ENCODE results near the gene CCDC27. TPM values are rescaled to one million over a fixed set of nuclear protein-coding genes. Genes with fewer than 3 reads are reported as not detected.

Gene CCDC27
- total and polyA plus RNA-seq, 3 experiments from 2014 or later, result not detected

DNA sequence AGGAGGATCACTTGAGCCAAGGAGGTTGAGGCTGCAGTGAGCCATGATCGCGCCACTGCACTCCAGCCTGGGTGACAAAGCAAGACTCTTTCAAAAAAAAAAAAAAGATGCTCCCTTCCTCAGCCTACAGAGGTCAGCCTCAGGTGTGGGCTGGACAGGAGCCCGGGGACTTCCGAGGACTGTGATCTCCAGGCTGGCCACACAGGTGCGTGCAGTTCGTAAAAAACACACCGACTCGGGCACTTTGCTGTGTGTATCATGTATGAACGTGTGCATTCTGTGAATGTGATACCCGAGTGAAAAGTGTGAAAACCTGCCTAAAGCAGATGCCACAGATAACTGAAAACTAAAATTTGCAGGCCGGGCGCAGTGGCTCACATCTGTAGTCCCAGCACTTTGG is 8.4 kb upstream of the CCDC27 start:
- peaks cover 0 to 24% (median 4%) of the 10 kb centered on the region in 3 donors for H3K36me3 Mint-ChIP-seq
- peak in 1 of 5 donors; percentile 26 for DNase-seq
- no peak overlapping the region for H3K27ac Mint-ChIP-seq
- Histone ChIP-seq H3K27me3 (ENCODE audit: insufficient read depth, low read length, poor library complexity, severe bottlenecking) (no peaks in the 10 kb centered on the region), H3K9me3 (ENCODE audit: low read length) (no peaks in the 10 kb centered on the region), H3K4me1 (ENCODE audit: insufficient read depth, low read length) (peaks cover 9% of the 10 kb centered on the region), H3K4me3 (ENCODE audit: low read length) (no peak overlapping the region), H3K27ac (ENCODE audit: low read depth, low read length) (no peak overlapping the region), H3K36me3 (ENCODE audit: insufficient read depth, low read length) (peaks cover 8% of the 10 kb centered on the region)
- no peaks in the 10 kb centered on the region for H3K9me3 Mint-ChIP-seq
- peaks cover 17 to 39% (median 32%) of the 10 kb centered on the region in 3 donors for H3K4me1 Mint-ChIP-seq
- POLR2A ChIA-PET, result no interaction called here
- H3K4me3 Mint-ChIP-seq, result no peak overlapping the region
- CTCF ChIA-PET, result no interaction called here
- peaks cover 0 to 1% of the 10 kb centered on the region in 2 donors for H3K27me3 Mint-ChIP-seq

DNA sequence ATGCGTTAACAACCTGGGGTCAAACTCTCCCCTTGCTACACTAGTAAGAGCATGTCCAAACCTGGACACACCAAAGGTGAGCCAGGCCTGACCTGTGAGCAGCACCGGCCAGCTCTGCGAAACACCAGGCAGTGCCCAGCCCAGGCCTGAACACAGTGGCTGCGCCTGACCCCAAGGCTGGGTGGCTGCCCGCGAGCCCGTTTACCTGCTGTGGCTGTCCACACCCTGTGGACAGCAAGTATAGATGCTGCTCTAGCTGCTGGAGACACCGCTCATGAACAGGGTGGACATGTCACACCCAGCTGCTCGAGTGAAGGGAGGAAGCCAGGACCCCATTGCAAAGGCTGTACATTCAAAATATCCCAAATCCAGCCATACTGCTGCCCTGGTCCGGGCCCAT is 7.6 kb upstream of the CCDC27 start:
- no peaks in the 10 kb centered on the region for H3K27me3 ChIP-seq (ENCODE audit: insufficient read depth, low read length, poor library complexity, severe bottlenecking)
- H3K9me3 Mint-ChIP-seq, result no peaks in the 10 kb centered on the region
- peaks cover 0 to 1% of the 10 kb centered on the region in 2 donors for H3K27me3 Mint-ChIP-seq
- H3K9me3 ChIP-seq (ENCODE audit: low read length), result no peaks in the 10 kb centered on the region
- H3K4me3 Mint-ChIP-seq, result peak overlapping the region in 1 of 7 donors; percentile 53
- POLR2A ChIA-PET, result no interaction called here
- H3K36me3 ChIP-seq (ENCODE audit: insufficient read depth, low read length), result peaks cover 4% of the 10 kb centered on the region
- H3K36me3 Mint-ChIP-seq, result peaks cover 0 to 24% (median 4%) of the 10 kb centered on the region in 3 donors
- H3K4me3 ChIP-seq (ENCODE audit: low read length), result no peak overlapping the region
- H3K4me1 ChIP-seq (ENCODE audit: insufficient read depth, low read length), result peaks cover 9% of the 10 kb centered on the region
- no peak overlapping the region for H3K27ac Mint-ChIP-seq
- CTCF ChIA-PET, result no interaction called here
- DNase-seq, result peak in 1 of 5 donors; percentile 33
- no peak overlapping the region for H3K27ac ChIP-seq (ENCODE audit: low read depth, low read length)
- peaks cover 19 to 39% (median 32%) of the 10 kb centered on the region in 3 donors for H3K4me1 Mint-ChIP-seq

DNA sequence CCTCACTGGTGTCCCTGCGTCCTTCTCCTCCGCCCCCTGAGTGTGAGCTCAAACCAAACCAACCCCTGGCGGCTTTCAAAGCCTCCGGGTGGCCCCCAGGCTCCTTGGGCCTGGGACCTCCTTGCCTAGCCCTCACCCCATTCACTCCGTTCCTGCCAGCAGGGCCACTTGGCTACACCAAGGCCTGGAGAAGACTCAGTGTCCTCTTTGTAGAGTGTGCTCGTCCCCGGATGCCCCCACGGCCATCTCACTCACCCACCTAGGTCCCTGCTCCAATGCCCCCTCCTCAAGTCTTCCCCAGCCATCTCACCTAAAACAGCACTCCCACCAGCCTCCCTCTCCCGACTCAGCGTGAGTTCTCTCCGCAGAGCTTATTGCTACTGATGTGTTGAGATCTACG is 7.2 kb upstream of the CCDC27 start:
- H3K4me3 ChIP-seq (ENCODE audit: low read length), result no peak overlapping the region
- no peaks in the 10 kb centered on the region for H3K9me3 ChIP-seq (ENCODE audit: low read length)
- peaks cover under 1% of the 10 kb centered on the region for H3K36me3 ChIP-seq (ENCODE audit: insufficient read depth, low read length)
- Mint-ChIP-seq H3K36me3 (peaks cover 0 to 24% (median 4%) of the 10 kb centered on the region in 3 donors), H3K27ac (peak overlapping the region in 3 of 8 donors; percentile 5 to 89 (median 15)), H3K27me3 (peaks cover 0 to 1% of the 10 kb centered on the region in 2 donors), H3K4me3 (peak overlapping the region in 4 of 7 donors; percentile 17 to 82 (median 67)), H3K4me1 (peaks cover 19 to 39% (median 32%) of the 10 kb centered on the region in 3 donors), H3K9me3 (no peaks in the 10 kb centered on the region)
- DNase-seq, result no peak
- no peak overlapping the region for H3K27ac ChIP-seq (ENCODE audit: low read depth, low read length)
- H3K4me1 ChIP-seq (ENCODE audit: insufficient read depth, low read length), result peaks cover 9% of the 10 kb centered on the region
- POLR2A ChIA-PET, result no interaction called here
- H3K27me3 ChIP-seq (ENCODE audit: insufficient read depth, low read length, poor library complexity, severe bottlenecking), result no peaks in the 10 kb centered on the region
- CTCF ChIA-PET, result no interaction called here

DNA sequence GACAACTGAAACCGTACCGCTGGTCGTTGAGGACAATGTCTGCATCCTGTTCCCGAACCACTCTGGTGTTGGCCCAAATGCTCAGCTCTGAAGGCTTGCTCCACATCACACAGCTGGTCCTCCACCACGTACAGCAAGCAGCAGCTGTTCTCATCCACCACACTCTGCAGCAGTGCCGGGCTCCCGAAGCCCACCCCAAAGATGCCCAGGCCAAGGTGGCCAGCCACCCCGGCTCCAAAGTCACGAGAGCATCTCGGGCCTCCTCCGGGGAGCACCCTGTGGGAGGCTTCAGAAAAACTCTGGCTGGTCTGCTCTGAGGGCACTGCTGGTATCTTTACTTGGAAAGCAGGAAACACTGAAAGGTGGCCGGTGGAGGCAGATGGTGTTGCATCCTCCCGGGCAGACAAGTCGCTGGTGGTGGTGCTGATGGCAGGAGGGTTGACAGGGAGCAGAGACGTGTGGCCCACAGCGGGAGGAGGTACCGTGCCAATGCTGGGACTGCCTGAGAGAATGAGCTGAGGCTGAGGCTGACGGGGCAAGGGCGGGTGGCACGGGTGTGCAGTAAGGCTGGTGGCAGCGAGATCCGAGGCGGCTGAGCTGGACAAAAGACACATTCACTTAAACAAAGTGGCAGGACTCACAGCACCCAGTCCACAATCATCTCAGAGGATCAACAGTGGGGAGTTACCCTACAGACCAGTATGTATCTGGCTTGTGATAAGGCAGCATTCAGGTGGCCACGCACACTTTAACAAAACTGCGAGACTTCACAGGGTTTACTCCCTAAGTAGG is 6.5 kb upstream of the CCDC27 start:
- Histone ChIP-seq H3K36me3 (ENCODE audit: insufficient read depth, low read length) (no peaks in the 10 kb centered on the region), H3K27ac (ENCODE audit: low read depth, low read length) (peak overlapping the region; percentile 31), H3K4me1 (ENCODE audit: insufficient read depth, low read length) (peaks cover 9% of the 10 kb centered on the region), H3K9me3 (ENCODE audit: low read length) (no peaks in the 10 kb centered on the region), H3K27me3 (ENCODE audit: insufficient read depth, low read length, poor library complexity, severe bottlenecking) (no peaks in the 10 kb centered on the region), H3K4me3 (ENCODE audit: low read length) (peak overlapping the region; percentile 51)
- Mint-ChIP-seq H3K36me3 (peaks cover 0 to 21% (median 4%) of the 10 kb centered on the region in 3 donors), H3K27me3 (peaks cover 0 to 1% of the 10 kb centered on the region in 2 donors), H3K27ac (peak overlapping the region; percentile 5 to 98 (median 68)), H3K9me3 (no peaks in the 10 kb centered on the region), H3K4me3 (peak overlapping the region; percentile 39 to 91 (median 81)), H3K4me1 (peaks cover 19 to 39% (median 32%) of the 10 kb centered on the region in 3 donors)
- POLR2A ChIA-PET, result no interaction called here
- CTCF ChIA-PET, result no interaction called here
- peak in 1 of 5 donors; percentile 46 for DNase-seq

DNA sequence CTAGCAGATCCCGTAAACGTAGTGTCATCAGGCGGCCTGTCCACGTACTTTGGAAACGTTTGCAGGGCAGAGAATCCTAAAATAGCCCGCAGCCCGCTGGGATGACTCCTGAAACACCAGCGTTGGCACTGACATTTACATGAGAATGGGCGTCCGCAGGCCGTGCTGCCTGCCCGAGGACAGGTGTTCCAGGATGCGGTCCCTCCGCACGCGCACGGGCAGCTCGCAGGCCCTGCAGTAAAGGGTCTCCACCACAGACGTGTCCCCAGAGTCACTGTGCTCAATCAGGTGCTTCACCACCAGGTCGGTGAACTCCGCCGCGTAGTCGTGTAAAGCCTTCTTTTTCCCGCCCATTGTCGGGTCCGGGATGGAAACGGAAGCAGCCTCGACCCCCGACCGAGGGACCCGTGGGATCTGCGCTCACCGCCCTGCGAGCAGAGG is 5.8 kb upstream of the CCDC27 start:
- Histone ChIP-seq H3K27ac (ENCODE audit: low read depth, low read length) (peak overlapping the region; percentile 31), H3K4me3 (ENCODE audit: low read length) (peak overlapping the region; percentile 51), H3K27me3 (ENCODE audit: insufficient read depth, low read length, poor library complexity, severe bottlenecking) (no peaks in the 10 kb centered on the region), H3K36me3 (ENCODE audit: insufficient read depth, low read length) (no peaks in the 10 kb centered on the region), H3K4me1 (ENCODE audit: insufficient read depth, low read length) (peaks cover 9% of the 10 kb centered on the region), H3K9me3 (ENCODE audit: low read length) (no peaks in the 10 kb centered on the region)
- peak in 2 of 5 donors; percentile 15 to 45 for DNase-seq
- POLR2A ChIA-PET, result no interaction called here
- Mint-ChIP-seq H3K27me3 (peaks cover 0 to 3% of the 10 kb centered on the region in 2 donors), H3K9me3 (no peaks in the 10 kb centered on the region), H3K4me1 (peaks cover 19 to 39% (median 32%) of the 10 kb centered on the region in 3 donors), H3K36me3 (peaks cover 0 to 19% (median 3%) of the 10 kb centered on the region in 3 donors), H3K4me3 (peak overlapping the region; percentile 39 to 91 (median 81)), H3K27ac (peak overlapping the region; percentile 5 to 98 (median 71))
- CTCF ChIA-PET, result no interaction called here

DNA sequence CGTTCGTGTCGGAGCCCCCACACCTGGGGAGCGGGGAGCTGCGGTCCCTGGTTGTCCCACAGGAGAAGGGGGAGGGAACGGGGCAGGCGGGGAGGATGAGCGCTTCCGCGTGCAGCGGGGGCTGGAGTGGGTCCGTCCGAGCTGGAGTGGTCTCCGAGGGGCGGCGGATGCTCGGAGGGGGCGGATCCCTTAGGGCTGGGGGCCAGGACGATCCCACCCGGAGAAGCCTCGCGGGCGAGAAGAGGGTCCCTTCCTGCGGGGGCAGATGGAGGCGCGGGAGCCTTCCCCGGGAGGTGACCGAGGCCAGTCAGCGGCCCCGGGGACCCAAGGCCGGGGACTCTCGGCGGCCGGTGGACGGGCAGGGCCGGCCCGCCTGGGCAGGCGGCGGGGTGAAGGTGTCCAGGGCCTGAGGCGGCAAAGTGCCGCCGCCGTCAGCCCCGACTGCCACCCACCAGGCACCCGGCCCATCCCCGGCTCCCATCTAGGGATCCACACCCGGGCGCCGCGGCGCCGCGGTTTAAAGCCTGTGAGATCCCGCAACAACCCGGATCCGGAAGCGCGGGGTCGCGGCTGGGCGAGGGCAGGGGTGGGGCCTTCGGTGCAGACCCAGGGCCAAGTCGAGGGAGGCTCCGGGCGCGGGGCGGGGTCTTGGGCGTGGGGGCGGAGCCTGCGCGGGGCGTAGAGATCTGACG is 5.3 kb upstream of the CCDC27 start:
- Mint-ChIP-seq H3K36me3 (peaks cover 0 to 13% (median 0%) of the 10 kb centered on the region in 3 donors), H3K4me3 (peak overlapping the region; percentile 70 to 91 (median 81)), H3K27me3 (peaks cover 0 to 3% of the 10 kb centered on the region in 2 donors), H3K9me3 (no peaks in the 10 kb centered on the region), H3K27ac (peak overlapping the region in 5 of 8 donors; percentile 64 to 98 (median 76)), H3K4me1 (peaks cover 19 to 39% (median 32%) of the 10 kb centered on the region in 3 donors)
- H3K27ac ChIP-seq (ENCODE audit: low read depth, low read length), result peak overlapping the region; percentile 31
- ChIA-PET CTCF (no interaction called here), POLR2A (no interaction called here)
- no peaks in the 10 kb centered on the region for H3K9me3 ChIP-seq (ENCODE audit: low read length)
- H3K36me3 ChIP-seq (ENCODE audit: insufficient read depth, low read length), result no peaks in the 10 kb centered on the region
- H3K27me3 ChIP-seq (ENCODE audit: insufficient read depth, low read length, poor library complexity, severe bottlenecking), result no peaks in the 10 kb centered on the region
- peak; percentile 67 to 86 (median 78) for DNase-seq
- peaks cover 9% of the 10 kb centered on the region for H3K4me1 ChIP-seq (ENCODE audit: insufficient read depth, low read length)
- H3K4me3 ChIP-seq (ENCODE audit: low read length), result peak overlapping the region; percentile 51

DNA sequence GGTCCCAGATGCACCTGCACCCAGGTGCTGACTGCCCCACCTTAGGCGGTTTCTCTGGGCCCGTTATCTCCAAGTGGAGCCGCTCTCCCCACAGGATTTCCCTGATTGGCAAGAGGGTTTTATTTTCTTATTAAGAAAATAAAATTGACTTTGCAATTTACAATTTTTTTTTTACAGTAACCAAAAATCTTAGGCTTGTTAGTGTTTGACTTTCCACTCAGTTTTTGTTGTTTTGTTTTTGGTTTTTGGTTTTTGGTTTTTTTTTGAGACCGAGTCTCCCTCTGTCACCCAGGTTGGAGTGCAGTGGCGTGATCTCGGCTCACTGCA is 4.8 kb upstream of the CCDC27 start:
- H3K27ac Mint-ChIP-seq, result peak overlapping the region in 4 of 8 donors; percentile 54 to 85 (median 72)
- POLR2A ChIA-PET, result no interaction called here
- H3K27me3 Mint-ChIP-seq, result peaks cover 0 to 3% of the 10 kb centered on the region in 2 donors
- Histone ChIP-seq H3K4me1 (ENCODE audit: insufficient read depth, low read length) (peaks cover 9% of the 10 kb centered on the region), H3K27me3 (ENCODE audit: insufficient read depth, low read length, poor library complexity, severe bottlenecking) (no peaks in the 10 kb centered on the region), H3K36me3 (ENCODE audit: insufficient read depth, low read length) (no peaks in the 10 kb centered on the region), H3K27ac (ENCODE audit: low read depth, low read length) (no peak overlapping the region), H3K4me3 (ENCODE audit: low read length) (peak overlapping the region; percentile 51), H3K9me3 (ENCODE audit: low read length) (no peaks in the 10 kb centered on the region)
- H3K4me1 Mint-ChIP-seq, result peaks cover 19 to 39% (median 32%) of the 10 kb centered on the region in 3 donors
- H3K36me3 Mint-ChIP-seq, result peaks cover 0 to 8% (median 0%) of the 10 kb centered on the region in 3 donors
- peak overlapping the region; percentile 70 to 90 (median 77) for H3K4me3 Mint-ChIP-seq
- no peak for DNase-seq
- H3K9me3 Mint-ChIP-seq, result no peaks in the 10 kb centered on the region
- CTCF ChIA-PET, result no interaction called here

DNA sequence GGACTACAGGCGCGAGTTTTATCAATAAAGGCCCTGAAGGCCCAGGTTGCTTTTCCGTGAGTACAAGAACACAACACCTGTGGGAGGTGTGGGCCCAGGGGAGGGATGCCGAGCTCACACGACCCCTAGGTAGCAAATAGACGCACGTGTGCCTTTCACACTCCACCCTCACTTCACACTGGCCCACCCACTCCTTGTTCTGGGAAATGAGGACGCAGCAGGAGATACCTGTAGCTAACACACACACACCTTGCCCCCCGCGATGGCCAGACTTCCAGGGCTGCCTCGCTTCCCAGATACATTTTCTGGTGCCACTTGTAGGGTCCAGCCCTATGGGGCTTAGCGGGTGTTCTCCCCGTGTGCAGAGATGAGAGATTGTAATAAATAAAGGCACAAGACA is 4.3 kb upstream of the CCDC27 start:
- H3K27me3 Mint-ChIP-seq, result peaks cover 0 to 3% of the 10 kb centered on the region in 2 donors
- Histone ChIP-seq H3K4me1 (ENCODE audit: insufficient read depth, low read length) (peaks cover 9% of the 10 kb centered on the region), H3K27ac (ENCODE audit: low read depth, low read length) (no peak overlapping the region), H3K27me3 (ENCODE audit: insufficient read depth, low read length, poor library complexity, severe bottlenecking) (no peaks in the 10 kb centered on the region), H3K36me3 (ENCODE audit: insufficient read depth, low read length) (no peaks in the 10 kb centered on the region), H3K9me3 (ENCODE audit: low read length) (no peaks in the 10 kb centered on the region), H3K4me3 (ENCODE audit: low read length) (peak overlapping the region; percentile 51)
- ChIA-PET CTCF (no interaction called here), POLR2A (no interaction called here)
- H3K27ac Mint-ChIP-seq, result peak overlapping the region in 4 of 8 donors; percentile 54 to 85 (median 72)
- peak overlapping the region; percentile 70 to 90 (median 77) for H3K4me3 Mint-ChIP-seq
- H3K4me1 Mint-ChIP-seq, result peaks cover 19 to 39% (median 32%) of the 10 kb centered on the region in 3 donors
- peak in 1 of 5 donors; percentile 25 for DNase-seq
- no peaks in the 10 kb centered on the region for H3K9me3 Mint-ChIP-seq
- peaks cover 0 to 5% (median 0%) of the 10 kb centered on the region in 3 donors for H3K36me3 Mint-ChIP-seq
